HG03439 (cell line): Measurements from ENCODE around the gene ANKUB1.
A peak's percentile ranks its signal among the peaks of the same experiment; 100 is the strongest.
"Not testable (repeated sequence)": the region's sequence is repeated elsewhere in the genome, so short reads cannot be mapped to it uniquely, and the experiment has no call there.

Source experiments
- ATAC-seq: cut with Tn5 transposase; IDR thresholded peaks from one replicate; pipeline ENCODE4 v1.9.1; 2021; ENCODE audit warnings: mild to moderate bottlenecking, moderate library complexity; ENCODE audit not compliant: unreplicated experiment

ANKUB1 gene, protein sequence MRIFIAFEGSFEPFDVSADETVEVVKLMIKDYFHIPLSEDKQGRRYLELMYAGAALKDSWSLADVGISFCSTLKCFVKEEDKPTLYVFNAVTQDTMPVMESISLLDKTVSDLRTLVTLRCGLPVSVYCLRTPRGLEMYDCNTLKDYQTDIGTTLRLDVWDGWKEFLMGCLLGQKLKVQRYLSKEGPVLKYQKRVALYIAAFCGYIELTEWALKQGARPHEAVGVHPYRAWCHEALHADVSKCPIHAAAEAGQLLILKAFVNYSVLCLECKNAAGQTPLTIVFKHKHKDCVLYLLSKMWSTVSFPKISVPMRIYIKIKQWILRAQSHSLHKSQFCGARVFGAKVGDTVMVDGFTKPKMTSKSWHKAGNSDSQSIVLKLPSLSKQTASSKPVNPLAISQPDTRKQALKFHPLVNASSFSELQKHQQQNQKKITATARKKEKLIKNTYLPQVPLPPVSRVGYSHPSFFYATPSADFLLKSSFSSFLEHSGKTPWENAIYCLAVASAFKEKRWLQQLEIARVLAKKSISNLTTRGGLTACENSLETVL

DNA sequence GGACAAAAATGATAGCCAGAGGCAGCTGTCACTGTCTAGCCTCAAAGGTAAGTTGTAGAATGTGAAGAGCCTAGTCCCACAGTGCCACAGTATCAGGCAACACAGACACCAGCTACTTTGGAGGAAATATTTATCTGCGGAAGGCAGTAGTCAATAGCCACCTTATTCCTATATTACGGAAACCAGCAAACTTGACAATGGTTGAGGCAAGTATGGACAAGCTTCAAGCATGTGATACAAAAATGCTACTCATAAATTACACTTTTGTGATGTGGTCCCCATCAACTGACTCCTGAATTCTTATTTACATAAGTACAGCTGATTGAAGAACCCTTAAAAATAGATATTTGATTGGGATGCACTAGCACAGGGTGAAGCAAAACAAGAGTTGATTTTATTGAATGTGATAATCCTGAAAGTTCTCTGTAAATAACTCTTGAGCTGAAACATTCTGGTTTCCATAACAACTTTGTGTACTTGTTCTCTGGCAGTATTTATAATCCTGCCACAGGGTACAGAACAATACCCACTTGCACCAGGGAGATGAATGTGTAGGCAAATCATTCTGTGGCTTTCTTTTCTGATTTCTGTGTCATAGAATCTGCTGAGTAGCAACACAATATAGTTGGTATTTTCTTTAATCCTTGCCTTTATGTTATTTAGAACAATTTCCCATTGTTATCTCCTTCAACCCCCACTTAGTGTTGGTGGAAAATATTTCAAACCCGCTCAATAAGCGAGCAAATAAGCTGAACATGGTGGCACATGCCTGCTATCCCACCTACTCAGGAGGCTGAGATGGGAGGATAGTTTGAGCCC, at the start of gene ANKUB1:
Gene ANKUB1 (minus strand): TSS at position 103 of the 819 bp plus-strand sequence. CDS start 188 bp downstream, outside the sequence.
- ATAC-seq, result no peak

DNA sequence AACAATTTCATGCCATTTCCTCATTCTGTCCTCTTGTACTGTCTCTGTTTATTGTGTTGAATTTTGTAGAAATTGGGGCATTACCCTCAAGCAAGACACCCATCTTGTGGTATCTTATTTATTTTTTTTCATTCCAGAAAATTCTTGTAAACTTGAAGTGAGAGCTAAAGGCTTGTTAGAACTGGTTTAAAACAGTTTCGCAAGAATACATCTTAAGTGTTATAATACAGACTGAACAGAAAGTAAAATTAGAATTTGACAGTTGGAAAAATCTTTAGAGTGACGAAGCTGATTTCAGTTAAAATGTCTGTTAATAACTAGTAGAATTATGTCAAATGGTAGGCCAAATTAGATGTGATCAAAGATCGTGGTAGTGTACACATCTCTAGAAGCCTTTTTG, 47.5 kb upstream of the ANKUB1 start:
- ATAC-seq, result no peak

DNA sequence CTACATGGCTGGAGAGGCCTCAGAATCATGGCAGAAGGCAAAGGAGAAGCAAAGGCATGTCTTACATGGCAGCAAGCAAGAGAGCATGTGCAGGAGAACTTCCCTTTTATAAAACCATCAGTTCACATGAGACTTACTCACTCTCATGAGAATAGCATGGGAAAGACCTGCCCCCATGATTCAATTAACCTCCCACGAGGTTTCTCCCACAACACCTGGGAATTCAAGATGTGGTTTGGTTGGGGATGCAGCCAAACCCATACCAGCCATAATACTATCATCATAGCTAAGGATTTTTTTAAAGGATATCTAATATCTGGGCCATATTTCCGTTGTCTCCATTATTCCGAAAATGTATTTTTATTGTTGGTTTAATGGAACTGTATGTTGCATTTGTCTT, 47.1 kb upstream of the ANKUB1 start:
- ATAC-seq, result not testable (repeated sequence)

DNA sequence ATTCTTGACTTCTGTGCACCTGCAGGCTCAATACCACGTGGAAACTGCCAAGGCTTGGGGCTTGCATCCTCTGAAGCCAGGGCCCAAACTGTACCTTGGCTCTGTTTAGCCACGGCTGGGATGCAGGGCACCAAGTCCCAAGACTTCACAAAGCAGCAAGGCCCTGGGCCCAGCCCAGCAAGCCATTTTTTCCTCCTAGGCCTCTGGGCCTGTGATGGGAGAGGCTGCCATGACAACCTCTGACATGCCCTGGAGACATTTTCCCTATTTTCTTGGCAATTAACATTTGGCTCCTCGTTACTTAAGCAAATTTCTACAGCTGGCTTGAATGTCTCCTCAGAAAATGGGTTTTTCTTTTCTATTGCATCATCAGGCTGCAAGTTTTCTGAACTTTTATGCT, 46.1 kb upstream of the ANKUB1 start:
- not testable (repeated sequence) for ATAC-seq

DNA sequence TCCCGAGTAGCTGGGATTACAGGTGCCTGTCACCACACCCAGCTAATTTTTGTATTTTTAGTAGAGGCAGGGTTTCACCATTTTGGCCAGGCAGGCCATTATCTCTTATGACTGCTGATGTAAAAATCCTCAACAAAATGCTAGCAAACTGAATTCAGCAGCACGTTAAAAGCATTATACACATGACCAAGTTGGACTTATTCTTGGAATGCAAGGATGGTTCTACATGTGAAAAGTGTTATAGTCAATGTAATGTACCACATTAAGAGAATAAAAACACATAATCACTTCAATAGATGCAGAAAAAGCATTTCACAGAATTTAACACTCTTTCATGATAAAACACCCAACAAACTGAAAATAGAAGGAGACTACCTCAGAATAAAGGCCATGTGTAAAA, 40.9 kb upstream of the ANKUB1 start:
- no peak for ATAC-seq

DNA sequence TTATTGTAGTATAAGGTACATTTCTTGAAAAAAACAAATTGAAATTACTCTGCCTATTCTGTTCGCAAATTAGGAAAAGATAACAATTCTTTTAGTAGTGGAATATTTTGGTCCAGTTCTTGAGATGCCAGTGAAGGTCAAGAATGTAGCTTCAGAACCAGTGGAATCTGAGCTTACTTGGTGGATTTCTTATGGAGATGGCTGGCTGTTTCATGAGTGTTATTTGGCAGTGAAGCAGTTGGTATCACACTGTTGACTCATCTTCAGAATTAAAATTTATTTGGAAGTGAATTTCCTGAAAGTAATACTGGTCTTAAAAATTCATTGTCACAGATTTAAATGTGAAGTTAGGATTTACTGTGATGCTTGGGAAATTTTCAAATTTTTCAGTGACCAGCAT, 39.7 kb upstream of the ANKUB1 start:
- no peak for ATAC-seq

DNA sequence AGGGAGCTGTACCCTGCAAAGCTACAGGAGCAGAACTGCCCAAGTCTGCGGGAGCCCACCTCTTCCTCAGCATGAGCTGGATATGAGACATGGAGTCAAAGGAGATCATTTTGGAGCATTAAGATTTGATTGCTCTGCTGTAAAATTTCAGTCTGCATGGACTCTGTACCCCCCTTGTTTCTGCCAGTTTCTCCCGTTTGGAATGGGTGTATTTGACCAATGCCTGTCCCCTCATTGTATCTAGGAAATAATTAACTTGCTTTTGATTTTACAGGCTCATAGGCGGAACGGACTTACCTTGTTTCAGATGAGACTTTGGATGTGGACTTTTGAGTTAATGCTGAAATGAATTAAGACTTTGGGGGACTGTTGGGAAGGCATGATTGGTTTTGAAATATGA, 39.0 kb upstream of the ANKUB1 start:
- ATAC-seq, result no peak

DNA sequence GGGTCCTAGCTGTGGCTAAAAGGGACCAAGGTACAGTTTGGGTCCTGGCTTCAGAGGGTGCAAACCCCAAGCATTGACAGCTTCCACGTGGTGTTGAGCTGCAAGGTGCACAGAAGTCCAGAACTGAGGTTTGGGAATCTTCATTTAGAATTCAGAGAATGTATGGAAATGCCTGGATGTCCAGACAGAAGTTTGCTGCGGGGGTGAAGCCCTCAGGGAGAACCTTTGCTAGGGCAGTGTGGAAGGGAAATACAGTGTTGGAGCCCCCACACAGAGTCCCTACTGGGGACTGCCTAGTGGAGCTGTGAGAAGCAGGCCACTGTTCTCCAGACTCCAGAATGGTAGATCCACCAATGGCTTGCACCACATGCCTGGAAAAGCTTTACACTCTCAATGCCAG, 38.5 kb upstream of the ANKUB1 start:
- ATAC-seq, result no peak

DNA sequence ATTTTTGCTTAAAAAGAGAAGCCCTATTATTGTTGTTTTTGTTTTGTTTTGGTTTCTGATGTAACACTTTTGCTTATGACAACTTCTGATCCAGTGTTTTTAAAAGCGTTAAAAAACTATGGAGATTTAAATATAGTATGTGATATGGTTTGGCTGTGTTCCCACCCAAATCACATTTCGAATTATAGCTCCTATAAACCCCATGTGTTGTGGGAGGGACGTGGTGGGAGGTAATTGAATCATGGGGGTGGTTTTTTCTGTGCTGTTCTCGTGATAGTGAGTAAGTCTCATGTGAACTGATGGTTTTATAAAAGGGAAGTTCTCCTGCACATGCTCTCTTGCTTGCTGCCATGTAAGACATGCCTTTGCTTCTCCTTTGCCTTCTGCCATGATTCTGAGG, 37.3 kb upstream of the ANKUB1 start:
- not testable (repeated sequence) for ATAC-seq

DNA sequence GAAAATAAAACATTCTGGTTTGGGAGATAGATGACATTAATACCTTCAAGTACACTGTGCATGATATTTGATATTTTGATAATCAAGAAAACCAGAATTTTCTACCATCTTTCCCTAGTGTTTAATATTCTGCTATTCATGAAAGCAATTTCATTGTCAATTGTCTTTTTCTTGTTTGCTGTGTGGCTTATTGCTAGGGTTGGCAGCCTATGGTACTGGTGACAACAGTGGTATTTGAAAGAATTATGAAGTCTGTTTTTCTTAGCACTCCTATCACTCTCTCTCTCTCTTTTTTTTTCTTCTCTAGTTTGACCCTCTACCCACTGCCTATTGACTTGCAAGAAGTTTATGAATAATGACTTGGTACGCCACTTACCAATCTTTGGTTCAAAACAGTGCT, 36.0 kb upstream of the ANKUB1 start:
- no peak for ATAC-seq

DNA sequence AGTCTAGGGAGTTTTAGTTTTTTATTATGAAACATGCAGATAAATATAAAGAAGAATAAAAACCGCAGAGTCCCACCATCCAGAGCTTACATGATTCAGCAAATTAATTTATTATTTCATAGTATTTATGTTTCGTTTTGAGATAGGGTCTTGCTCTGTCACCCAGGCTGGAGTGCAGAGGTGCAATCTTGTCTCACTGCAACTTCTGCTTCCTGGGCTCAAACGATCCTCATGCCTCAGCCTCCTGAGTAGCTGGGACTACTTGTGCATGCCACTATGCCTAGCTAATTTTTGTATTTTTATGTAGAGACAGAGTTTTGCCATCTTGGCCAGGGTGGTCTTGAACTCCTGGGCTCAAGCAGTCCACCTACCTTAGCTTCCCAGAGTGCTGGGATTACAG, 34.3 kb upstream of the ANKUB1 start:
- ATAC-seq, result no peak

DNA sequence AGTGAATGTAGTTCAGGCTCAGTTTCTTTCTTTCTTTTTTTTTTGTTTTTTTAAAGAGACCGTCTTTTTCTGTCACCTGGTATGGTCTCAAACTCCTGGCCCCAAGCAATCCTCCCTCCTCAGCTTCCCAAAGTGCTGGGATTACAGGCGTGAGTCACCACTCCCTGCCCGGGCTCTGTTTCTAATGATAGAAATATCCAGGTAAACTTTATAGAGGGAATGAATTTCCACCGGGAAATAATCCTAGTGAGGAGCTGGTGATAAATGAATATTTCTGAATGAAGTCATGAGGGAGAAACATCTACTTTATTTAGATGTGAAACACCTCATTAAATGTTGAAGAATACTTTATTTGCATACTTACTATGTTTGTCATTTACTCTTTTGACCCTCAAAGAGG, 27.8 kb upstream of the ANKUB1 start:
- ATAC-seq, result no peak

DNA sequence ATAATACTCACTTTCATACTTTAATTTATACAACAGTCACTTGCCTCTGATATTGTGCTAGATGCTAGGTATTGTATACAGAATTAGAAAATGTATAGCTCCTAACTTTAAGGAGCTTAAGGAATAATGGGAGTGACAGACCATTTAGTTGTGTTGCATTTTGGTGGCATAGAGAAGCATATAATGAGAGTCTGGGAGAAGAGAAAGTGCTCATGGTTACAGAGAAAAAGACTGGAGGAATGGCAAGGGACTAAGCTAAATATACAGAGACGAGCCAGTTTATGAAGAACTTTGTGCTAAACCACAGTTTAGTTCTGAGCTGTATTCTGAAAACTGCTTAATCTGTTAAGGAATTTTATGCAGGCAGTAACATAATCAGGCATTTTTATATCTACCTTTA, 27.1 kb upstream of the ANKUB1 start:
- ATAC-seq, result no peak

DNA sequence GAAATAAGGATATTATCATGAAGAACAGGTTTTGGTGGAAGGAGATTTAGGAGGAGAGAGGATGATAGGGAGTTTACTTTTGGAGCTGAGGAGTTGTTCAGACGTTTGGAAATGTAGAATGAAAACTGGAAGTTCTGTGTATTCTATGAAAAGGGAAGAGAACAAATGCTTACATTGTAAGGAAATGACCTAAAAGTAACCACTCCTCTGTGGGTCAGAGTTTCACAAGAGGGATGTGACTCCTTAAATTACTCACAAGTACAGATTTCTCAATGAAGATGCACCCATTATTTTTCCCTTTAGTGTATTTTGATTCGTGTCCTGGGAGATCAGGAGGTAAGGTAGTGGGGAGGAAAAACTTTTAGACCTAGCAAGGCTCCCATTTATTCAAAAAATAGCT, 24.6 kb upstream of the ANKUB1 start:
- ATAC-seq, result no peak

DNA sequence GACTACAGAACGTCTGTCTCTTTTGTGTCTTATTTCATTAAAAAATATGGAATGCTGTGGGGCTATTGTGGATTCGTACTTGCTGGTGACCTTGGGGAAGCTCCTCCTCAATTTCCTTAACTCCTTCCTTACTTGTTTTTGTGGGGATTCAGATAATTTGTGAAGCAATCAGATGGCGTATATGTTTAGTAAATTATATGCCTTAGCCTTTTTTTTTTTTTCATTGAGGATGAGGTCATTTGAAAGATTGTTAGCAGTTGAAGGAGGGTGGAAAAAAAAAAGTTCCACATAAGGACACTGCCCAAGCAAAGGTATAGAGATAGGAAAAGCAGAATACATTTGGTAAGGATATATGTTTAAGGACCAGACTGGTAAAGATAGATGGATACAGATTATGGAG, 24.0 kb upstream of the ANKUB1 start:
- no peak for ATAC-seq

DNA sequence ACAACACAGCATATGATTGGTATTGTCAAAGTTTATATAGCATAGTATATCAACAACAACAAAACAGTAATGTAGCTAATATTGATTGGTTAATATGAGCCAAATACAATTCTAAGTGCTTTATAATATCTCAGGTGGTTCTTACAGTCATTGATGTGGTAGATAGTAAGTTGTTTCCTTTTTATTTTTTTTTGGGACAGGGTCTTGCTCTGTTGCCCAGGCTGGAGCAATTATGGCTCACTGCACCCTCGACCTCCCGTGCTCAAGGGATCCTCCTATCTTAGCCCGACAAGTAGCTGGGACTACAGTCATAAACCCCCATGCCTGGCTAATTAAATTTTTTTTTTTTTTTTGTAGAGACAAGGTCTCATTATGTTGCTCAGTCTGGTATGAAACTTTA, 23.4 kb upstream of the ANKUB1 start:
- ATAC-seq, result no peak

DNA sequence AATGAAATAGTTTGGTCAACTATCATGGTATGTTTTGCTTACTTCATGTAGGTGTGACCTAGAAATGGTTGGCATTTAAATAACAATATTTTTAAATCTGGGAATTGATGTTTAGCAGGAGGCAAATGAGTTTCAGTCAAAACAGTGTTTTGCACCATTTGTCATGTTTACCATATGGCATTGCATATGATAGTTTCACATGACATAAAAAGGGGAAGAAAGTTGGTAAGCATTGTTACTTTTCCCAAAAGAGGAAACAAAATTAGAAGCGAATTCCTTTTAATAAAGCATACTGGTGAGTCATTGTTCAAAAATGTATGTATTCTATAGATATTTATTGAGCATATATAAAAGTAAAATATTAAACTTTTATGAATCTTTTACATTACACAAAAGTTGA, 23.0 kb upstream of the ANKUB1 start:
- no peak for ATAC-seq

DNA sequence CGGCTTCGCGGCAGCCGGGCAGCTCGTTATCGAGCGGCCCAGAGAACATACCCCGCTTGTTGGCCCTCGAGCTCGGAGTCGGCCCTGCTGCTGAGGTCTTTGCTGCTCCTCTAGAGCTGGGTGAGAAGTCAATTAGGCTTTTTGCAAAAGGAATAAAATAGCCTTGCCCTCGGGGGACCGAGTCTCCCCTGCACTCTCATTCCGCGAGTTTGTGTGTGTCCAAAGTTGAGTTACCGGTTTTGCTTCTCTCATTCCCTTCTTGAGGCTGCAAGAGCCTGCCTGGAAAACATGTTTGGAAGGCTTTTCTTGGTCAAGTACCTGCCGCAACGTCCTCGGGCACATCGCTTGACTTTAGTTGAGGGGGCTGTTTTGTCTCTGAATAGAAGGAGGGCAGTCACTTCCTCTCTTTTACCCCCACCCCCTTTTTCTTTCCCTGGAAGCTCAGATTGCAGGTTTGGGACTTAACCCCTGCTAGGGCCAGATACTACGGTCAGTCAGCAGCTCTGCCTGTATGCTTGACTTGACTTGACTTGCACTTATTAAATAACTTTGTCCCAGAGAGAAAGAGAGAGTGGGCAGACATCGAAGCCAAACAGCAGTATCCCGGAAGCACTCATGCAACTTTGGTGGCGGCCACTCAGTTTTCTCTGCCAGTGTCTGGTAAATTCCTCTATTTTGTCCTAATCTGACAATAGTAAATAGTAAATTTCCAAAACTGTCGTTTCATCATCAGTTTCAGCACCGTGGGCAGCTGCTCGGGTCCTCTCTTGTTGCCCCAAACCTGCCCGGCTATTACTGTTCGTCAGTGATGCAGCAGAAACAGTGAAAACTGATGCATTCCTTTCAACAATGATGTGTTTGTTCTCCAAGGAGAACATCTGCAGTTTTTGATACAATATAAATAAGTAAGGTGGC, 21.3 kb upstream of the ANKUB1 start:
- ATAC-seq, result peak; percentile 26

DNA sequence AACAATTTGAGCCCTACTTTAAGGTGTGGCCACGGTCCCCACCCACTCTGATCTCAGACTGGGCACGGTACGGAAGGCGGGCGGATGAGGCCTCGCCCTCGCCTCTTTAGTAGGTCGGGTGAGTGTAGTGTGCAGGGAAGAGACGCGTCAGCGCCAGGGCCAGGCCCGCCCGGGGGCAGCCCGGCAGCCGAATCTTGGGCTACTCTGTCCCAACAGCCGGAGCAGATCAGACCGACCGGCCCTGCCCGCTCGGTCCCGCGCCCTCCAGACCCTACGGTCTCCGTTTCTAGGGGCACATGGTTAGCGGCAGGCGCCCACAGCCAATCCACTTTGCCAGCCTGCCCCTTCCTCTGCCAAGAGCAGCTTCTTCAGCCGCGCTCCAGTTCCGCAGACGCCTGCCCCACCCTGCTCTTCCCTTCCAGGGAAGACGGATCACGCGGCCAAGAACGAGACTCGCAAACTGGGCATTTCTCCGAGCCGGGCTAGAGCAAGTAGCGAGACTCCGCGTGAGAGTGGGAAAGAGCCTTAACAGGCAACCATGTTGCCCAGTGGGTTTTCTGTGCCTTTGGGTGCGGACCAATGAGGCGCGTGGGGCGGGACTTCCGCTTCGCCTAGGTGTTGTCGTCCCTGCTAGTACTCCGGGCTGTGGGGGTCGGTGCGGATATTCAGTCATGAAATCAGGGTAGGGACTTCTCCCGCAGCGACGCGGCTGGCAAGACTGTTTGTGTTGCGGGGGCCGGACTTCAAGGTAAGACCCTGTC, 20.4 kb upstream of the ANKUB1 start, which contains the start of gene RNF13:
Gene RNF13 (plus strand): TSS at position 610 of the 761 bp plus-strand sequence. CDS start 32,812 bp downstream, outside the sequence.
- peak; percentile 94 for ATAC-seq

DNA sequence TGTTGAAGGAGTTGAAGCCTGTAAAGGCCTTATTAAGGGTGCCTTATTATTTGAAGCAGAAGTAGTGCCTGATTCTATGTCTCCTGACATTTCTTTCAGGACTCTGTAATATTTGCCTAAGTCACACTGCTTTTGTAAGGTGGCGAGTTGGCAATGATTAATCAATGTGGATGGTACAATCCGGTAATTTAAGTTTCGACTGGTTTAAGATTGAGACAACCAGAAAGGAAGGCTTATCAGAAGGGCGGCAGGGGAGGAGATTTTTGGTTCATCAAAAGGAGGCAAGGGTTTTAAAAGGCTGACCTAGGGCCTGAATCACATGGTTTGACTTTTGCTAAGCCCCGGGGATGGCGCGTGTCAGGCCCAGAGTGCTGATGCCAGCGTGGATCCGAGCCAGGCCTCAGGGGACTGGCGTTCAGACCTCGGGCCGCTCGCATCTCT, 19.8 kb upstream of the ANKUB1 start:
- no peak for ATAC-seq
